NCI-H1436 treated with DMSO at 0.1 percent for 48 hours (cell line): ENCODE results near the gene DPP10.
"Not testable (repeated sequence)": the region's sequence is repeated elsewhere in the genome, so short reads cannot be mapped to it uniquely, and the experiment has no call there.

Experiments used
- DNase-seq: peaks from one replicate; lab custom pipeline; 2025; lab: John Stamatoyannopoulos, UW

Gene DPP10

DNA sequence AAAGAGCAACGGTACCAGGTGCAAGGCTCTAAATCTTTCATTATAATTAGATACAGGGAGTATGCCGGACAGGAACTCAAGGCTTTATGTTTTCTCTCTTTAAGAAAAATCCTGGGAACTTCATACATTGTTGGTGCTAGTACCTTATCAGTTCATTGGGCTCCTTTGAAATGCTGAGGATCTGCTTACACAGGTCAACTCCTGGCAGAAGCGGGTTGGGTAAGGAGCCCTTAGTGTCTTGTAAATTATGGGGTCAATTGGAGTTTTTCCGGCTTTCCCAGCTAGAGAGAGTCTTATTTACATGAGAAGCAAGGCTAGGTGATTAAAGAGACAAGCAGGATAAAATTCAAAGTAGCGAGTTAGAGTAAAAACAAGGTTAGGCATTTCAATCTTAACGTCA, 998.3 kb downstream of the DPP10 start:
- not testable (repeated sequence) for DNase-seq

GRCh38 chr2:115443539-115444185, 1001.2 kb downstream of the DPP10 start:
- no peak for DNase-seq

- DNase-seq = no peak
Observed at GRCh38 chr2:115460008-115460407, 1017.6 kb downstream of the DPP10 start.

DNA sequence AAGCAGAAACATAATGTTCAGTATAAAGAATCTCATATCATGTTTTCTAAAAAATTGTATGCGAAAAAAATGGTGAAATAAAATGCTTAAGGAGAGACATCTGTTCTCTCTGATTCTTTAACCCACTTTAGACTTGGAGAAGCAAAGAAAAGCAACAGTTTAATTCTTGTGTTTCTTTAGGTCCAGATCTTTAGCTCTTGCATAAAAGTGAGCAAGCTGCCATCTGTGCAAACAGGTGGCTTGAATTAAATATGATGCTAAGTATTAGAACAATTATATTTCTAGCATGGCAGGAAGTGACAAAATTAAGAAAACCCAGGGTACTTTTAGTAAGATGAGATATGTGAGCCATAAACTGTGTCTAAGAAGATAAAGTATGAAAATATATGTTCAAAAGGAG, 1038.3 kb downstream of the DPP10 start:
- DNase-seq = no peak

DNA sequence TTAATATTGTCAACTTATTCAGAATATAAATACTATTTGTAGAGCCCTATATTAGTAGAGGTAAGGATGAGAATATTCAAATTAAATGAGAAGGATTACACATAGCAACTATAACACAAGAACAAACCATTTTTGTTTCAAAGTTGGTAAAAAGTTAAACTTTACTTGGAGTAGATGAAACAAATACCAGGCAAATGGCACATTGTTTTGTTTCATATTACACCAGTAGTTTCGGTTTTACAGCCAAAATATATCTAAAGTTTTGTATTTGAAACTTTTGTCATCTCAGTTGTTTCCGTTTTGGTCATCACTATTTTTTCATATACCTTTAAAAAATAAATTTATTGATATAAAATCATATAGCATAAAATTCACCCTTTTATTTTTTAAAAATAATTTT, 1039.4 kb downstream of the DPP10 start:
- no peak for DNase-seq

GRCh38 chr2:115483666-115484065, 1041.2 kb downstream of the DPP10 start:
- no peak for DNase-seq

GRCh38 chr2:115484486-115484885, 1042.0 kb downstream of the DPP10 start:
- DNase-seq = no peak

DNA sequence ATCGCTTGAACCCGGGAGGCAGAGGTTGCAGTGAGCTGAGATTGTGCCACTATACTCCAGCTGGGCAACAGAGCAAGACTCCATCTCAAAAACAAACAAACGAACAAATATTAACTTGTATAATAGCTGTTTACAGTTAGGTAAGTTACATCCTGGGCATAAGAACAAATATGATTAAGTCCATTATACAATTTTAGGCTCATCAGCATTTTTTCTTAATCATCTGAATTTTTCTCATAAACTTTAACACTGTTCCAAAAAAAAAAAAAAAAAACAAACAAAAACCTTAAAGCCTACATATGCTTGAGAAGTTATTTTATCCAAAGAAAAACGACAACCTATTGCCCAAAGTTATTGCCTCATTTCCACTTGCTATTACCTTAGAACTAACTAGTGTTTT, 1042.5 kb downstream of the DPP10 start:
- no peak for DNase-seq

DNA sequence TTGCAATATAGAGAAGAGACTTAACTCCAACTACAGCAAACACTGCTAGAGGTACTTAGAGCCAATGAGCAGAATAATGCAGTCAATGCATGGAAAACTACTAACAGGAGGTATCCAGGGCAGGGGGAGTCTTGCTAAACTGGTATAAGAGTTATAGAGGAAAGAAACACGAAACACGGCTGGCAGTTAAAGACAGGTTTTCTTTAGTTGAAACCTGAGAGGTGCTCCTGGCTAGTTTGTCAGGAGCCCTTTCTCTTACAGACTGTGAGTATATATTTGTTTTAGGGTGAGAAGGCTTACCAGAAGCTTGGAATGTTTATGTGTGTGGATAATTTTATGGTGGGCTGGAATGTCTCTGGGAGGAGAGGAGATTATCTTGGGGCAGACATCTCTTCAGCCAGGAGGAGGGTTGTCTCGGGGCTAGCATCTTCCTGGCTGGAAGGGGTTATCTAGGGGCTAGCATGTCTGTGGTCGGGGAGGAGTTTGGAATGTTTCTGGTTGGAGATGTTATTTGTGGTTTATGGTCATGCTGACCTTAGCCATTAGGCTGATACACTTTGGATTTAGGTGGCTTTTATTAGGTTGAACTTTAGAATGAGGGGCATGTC, 1048.8 kb downstream of the DPP10 start:
- DNase-seq = no peak

- DNase-seq = no peak
Observed at GRCh38 chr2:115505331-115505730, 1062.9 kb downstream of the DPP10 start.

DNA sequence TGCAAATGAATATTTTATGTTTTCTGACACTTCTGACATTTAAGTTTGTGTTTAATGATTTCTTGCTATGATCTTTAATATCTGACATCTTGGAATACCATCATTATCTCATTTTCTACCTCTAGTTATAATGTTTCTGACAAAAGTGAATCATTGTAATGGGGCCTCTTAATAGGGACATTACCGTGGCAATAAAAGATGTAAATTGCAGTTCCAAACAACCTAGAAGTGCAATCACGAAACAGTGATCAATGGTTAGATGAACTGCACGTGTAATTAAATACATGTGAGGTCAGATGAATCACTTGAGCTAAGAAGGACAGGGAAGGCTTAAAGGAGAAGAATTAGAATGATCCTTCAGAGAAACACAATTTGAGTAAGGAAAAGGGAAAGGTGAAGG, 1078.3 kb downstream of the DPP10 start:
- DNase-seq = no peak

DNA sequence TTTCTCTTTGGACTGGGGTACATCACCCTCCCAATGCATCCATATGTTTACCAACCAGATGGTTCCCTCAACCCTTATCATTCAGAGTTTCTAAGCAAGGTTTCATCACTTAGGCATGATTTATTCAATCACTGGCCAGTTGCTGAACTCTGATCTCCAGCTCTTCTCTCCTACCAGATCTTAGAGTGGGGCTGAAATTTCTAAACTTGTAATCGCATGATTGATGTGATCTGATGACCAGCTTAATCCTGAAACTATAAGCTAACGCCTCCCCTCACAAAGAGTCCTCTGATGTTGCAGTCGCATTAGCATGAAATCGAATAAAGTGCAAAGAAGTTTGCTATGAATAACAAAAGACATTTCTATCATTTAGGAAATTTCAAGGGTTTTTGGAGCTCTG, 1082.0 kb downstream of the DPP10 start:
- no peak for DNase-seq

DNA sequence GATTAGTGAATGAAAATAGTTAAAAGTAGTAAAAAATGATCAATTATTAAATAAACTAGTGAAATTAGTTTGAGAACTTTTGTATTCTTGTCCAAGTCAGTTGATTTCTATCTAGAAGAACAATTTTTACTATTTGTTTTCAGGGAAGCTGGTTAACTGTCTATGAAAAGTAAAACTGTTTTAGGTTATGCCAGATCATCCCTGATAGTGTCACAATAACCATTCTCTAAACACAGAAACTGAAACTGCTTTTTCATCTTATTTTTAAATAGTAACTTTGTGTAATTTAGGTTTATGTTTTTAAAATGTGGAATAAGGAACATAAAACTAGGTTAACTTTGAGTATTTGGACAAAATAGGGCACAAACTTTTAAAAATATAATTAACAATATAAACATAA, 1087.2 kb downstream of the DPP10 start:
- no peak for DNase-seq

DNA sequence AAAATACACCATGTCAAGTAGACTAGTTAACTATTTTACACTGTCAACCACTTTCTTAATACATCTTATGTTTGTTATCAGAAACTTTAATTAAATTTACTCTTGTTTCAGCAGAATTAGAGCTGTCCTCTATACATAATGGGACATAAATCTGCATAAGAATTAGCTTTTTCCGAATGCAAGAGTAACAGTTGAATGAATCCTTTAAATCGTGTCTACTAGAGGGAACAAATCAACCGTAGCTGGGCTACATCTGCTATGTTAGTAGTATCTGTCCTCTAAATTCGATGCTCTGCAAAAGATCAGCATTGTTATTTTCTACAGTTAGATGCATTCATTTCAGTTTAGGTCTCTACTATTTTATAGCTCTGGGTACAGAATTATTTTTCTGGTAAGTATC, 1090.6 kb downstream of the DPP10 start:
- no peak for DNase-seq

DNA sequence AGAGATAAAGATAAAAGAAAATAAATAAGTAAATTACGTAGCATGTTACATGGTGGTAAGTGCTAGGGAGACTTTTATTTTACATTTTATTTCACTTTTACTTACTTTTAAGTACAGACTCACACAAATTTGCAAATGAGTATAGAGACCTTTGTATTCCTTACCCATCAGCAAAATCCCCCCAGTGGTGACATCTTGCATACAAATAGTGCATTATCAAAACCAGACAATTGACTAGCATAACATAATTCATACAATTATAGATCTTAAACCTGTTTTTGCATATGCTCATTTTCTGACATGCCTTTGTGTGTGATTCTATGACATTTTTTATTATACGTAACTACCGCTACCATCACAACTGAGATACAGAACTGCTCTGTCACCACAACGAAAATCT, 1099.4 kb downstream of the DPP10 start:
- no peak for DNase-seq

DNA sequence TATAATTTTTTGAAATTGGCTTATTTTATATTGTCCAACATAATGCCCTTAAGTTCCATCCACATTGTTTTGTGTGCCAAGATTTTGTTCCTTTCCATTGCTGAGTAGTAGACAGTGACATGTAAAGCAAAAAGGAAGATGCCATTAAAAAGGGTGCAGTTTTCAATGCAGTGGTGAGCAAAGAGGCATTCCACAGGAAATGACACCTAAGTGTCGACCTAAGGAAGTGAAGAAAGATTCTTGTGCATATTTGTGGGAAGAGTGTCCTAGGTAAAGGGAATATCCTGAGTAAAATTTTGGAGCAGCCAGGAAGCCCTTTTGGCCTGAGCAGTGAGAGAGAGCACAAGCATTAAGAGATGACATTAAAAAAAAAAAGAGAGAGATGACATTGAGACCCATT, 1099.9 kb downstream of the DPP10 start:
- DNase-seq = no peak

DNA sequence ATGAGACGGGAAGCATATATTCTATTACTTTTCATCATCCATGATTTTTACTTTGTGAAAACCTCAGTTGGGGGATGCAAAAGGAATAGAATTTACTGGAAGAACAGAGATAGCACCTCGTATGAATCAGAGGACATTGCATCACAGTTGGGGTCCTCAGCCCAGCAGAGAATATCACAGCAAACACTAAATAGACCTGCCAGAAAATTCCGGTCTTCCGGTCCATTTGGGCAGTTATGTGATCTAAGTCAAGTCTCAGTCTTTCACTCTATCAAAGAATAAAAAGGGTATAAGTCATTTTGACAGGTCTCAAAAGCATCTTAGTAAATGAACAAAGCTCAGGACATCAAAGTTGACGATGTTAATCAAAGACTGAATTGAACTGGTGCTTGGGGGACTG, 1100.6 kb downstream of the DPP10 start:
- DNase-seq = no peak

- no peak for DNase-seq
Observed at GRCh38 chr2:115543461-115543860, 1101.0 kb downstream of the DPP10 start.

DNA sequence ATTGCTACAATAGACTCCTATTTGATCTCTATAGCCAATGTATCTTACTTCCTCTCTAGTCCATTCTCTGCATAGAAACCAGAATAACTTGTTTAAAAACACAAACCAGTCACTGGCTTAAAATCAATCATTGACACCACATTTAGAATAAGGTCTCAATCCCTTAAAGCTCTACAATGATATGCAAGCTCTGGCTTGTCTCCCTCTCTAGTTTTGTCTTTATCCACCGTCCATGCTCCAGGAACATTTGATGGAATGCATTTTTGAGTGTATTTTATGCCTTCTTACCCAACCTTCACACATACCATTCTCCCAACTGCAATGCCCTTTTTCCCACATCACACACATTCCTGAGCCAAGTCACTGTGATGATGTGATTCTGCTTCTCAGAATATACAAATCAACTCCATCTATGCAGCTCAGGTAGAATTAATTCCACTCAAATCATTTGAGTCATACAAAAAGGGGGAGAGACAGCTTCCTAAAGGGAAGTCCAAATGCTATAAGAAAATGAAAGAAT, 1107.2 kb downstream of the DPP10 start:
- DNase-seq = no peak

- DNase-seq = no peak
Observed at GRCh38 chr2:115552726-115553125, 1110.3 kb downstream of the DPP10 start.

DNA sequence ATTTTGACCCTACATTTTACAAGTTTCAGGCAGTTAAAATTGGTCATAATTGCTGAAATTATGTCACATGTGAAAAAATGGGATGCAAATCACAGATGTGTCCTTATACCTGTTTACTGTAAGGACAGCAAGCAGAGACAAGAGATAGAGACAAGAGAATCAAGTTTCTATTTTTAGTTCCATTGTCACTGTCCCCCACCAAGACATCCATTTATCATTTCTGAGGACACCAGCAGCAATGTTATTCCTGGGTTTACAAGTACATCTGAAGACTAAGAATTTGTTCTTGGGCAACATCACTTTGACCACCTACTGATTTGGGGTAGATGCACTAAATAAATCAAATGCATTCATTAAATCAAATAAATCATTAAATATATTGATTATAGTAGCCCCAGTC, 1111.7 kb downstream of the DPP10 start:
- DNase-seq = no peak

DNA sequence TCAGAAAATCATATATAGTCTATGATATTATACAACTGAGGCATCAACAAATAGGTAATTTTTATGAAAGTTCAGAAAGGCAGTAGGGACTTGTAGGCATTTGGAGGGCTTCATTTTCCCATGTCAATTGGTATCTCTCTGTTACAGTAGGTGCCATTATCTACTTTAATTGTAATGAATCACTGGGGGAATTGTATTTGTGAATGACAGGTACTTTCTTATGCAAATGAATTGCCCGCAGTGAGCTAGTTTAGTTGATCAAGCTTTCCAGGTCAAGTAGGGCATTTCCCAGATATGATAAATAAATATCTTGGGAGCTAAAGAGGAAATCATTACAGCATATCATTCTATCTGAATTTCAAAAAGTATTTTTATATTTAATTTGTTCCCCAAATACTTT, 1116.3 kb downstream of the DPP10 start:
- DNase-seq = no peak

DNA sequence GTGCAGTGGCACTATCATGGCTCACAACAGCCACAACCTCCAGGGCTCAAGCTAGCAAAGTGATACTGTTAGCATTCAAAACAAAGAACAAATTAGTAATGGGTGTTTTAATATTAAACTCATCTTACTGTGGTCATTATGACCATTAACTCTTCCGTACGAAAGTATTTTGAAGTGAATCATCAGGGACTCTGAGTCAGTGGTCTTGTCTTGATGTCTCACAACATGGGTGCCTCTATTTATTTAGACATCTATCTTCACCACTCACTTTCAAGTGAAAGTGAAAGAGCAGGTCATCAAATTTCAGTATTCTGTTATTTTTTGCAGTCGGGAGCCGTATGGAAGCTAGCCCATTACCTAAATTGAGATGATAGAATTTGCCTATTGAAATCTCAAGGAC, 1118.2 kb downstream of the DPP10 start:
- no peak for DNase-seq

- no peak for DNase-seq
Observed at GRCh38 chr2:115568643-115569042, 1126.2 kb downstream of the DPP10 start.
